ENCODE data around the gene CES1. TPM values are rescaled to one million over a fixed set of nuclear protein-coding genes. Genes with fewer than 3 reads are reported as not detected.

The CES1 gene
- total and polyA plus RNA-seq, 2 of the 8 experiments (the other 6 are each of a cell fraction or from before 2014, with no cell fraction given): 0.91 to 1.2 TPM

DNA sequence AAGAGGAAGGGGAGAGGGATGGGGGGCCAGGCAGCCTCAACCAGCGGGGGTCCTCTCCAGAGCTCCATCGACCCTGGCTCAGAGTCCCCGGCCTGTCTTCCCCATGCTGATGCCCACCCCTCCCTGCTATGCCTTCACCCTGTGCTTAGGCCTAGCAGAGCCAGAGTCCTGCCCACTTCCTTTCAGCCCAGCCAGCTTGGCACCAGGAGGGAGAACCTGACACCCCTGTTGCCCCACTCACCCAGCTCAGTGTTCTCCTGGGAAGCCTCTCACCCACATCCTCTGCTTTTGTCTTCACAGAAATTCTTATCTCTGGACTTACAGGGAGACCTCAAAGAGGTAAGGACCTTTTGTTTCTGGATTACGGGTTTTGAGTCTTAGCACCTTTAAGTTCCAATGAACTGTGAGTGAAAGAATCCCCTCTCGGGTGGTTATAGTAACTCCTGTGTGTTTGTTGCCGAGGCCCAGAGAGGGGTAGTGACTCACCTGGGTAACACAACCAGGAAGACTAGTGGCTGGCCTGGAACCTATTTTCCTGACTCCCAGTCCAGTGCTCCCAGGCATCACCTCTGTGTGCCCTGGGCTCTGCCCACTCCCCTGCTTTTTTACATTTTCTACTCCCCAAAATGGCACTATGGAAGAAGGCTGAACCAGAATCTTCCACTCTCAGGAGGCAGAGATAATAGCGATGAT, 53.3 kb downstream of the CES1 start (continued):
- TF ChIP-seq, protein P1, sequence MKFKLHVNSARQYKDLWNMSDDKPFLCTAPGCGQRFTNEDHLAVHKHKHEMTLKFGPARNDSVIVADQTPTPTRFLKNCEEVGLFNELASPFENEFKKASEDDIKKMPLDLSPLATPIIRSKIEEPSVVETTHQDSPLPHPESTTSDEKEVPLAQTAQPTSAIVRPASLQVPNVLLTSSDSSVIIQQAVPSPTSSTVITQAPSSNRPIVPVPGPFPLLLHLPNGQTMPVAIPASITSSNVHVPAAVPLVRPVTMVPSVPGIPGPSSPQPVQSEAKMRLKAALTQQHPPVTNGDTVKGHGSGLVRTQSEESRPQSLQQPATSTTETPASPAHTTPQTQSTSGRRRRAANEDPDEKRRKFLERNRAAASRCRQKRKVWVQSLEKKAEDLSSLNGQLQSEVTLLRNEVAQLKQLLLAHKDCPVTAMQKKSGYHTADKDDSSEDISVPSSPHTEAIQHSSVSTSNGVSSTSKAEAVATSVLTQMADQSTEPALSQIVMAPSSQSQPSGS (IDR thresholded peaks at IDR 0.05; ENCODE audit: low read length): no peak
- TF ChIP-seq HDAC6 (IDR thresholded peaks at IDR 0.05; ENCODE audit: low read depth, low read length) (no peak), EGR1 (IDR thresholded peaks at IDR 0.05; ENCODE audit: borderline replicate concordance, low read depth, low read length) (no peak)

Measured in H1 (cell line).